Measurements from ENCODE around the gene KLF7.

The KLF7 gene

GRCh38 chr2:207165121-207166038 is at the start of gene KLF7:
Gene KLF7 (minus strand): TSS chr2:207165948. CDS start chr2:207165568, 380 bp downstream.
- Histone ChIP-seq H3K36me3 (replicated peaks) (peaks cover 16% of the 10 kb centered on the region), H3K27me3 (replicated peaks) (no peaks in the 10 kb centered on the region), H3K4me3 (ENCODE audit: low read depth, low read length) (peak within 1 kb of the TSS; percentile 78), H3K27ac (peak within 1 kb of the TSS; percentile 100)
- TF ChIP-seq, protein P1, sequence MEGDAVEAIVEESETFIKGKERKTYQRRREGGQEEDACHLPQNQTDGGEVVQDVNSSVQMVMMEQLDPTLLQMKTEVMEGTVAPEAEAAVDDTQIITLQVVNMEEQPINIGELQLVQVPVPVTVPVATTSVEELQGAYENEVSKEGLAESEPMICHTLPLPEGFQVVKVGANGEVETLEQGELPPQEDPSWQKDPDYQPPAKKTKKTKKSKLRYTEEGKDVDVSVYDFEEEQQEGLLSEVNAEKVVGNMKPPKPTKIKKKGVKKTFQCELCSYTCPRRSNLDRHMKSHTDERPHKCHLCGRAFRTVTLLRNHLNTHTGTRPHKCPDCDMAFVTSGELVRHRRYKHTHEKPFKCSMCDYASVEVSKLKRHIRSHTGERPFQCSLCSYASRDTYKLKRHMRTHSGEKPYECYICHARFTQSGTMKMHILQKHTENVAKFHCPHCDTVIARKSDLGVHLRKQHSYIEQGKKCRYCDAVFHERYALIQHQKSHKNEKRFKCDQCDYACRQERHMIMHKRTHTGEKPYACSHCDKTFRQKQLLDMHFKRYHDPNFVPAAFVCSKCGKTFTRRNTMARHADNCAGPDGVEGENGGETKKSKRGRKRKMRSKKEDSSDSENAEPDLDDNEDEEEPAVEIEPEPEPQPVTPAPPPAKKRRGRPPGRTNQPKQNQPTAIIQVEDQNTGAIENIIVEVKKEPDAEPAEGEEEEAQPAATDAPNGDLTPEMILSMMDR (IDR thresholded peaks at IDR 0.05; ENCODE audit: low read depth, low read length, missing control alignments), result no peak
- in situ Hi-C loops (cut with HindIII; ENCODE audit: low pct_ligation_motif_present, low sequenced_read_pairs), result no loop called here
- no peak for DNase-seq

- H3K27ac ChIP-seq, result no peak overlapping the region
- no peaks in the 10 kb centered on the region for H3K36me3 ChIP-seq (replicated peaks)
- DNase-seq, result no peak
- no peak overlapping the region for H3K4me3 ChIP-seq (ENCODE audit: low read depth, low read length)
- in situ Hi-C loops (cut with HindIII; ENCODE audit: low pct_ligation_motif_present, low sequenced_read_pairs), result no loop called here
- TF ChIP-seq, protein P1 (IDR thresholded peaks at IDR 0.05; ENCODE audit: low read depth, low read length, missing control alignments), result no peak
- H3K27me3 ChIP-seq (replicated peaks), result no peaks in the 10 kb centered on the region
Observed at GRCh38 chr2:207215308-207215707, 49.6 kb upstream of the KLF7 start.

- Histone ChIP-seq H3K36me3 (replicated peaks) (no peaks in the 10 kb centered on the region), H3K27me3 (replicated peaks) (no peaks in the 10 kb centered on the region), H3K4me3 (ENCODE audit: low read depth, low read length) (no peak overlapping the region), H3K27ac (no peak overlapping the region)
- DNase-seq, result no peak
- TF ChIP-seq, protein P1 (IDR thresholded peaks at IDR 0.05; ENCODE audit: low read depth, low read length, missing control alignments), result no peak
- in situ Hi-C loops (cut with HindIII; ENCODE audit: low pct_ligation_motif_present, low sequenced_read_pairs), result no loop called here
Observed at GRCh38 chr2:207214446-207214845, 48.7 kb upstream of the KLF7 start.

- in situ Hi-C loops (cut with HindIII; ENCODE audit: low pct_ligation_motif_present, low sequenced_read_pairs), result no loop called here
- H3K36me3 ChIP-seq (replicated peaks), result no peaks in the 10 kb centered on the region
- H3K4me3 ChIP-seq (ENCODE audit: low read depth, low read length), result no peak overlapping the region
- no peak overlapping the region for H3K27ac ChIP-seq
- H3K27me3 ChIP-seq (replicated peaks), result no peaks in the 10 kb centered on the region
- no peak for DNase-seq
- TF ChIP-seq, protein P1 (IDR thresholded peaks at IDR 0.05; ENCODE audit: low read depth, low read length, missing control alignments), result no peak
Observed at GRCh38 chr2:207206011-207206410, 40.3 kb upstream of the KLF7 start.

- Histone ChIP-seq H3K27me3 (replicated peaks) (no peaks in the 10 kb centered on the region), H3K36me3 (replicated peaks) (no peaks in the 10 kb centered on the region), H3K4me3 (ENCODE audit: low read depth, low read length) (no peak overlapping the region), H3K27ac (no peak overlapping the region)
- in situ Hi-C loops (cut with HindIII; ENCODE audit: low pct_ligation_motif_present, low sequenced_read_pairs), result no loop called here
- no peak for DNase-seq
- TF ChIP-seq, protein P1 (IDR thresholded peaks at IDR 0.05; ENCODE audit: low read depth, low read length, missing control alignments), result no peak
Observed at GRCh38 chr2:207205173-207205957, 39.6 kb upstream of the KLF7 start.

Measured in brain microvascular endothelial cell (primary cell).